Measurements from ENCODE around the gene ATG14. TPM values are rescaled to one million over a fixed set of nuclear protein-coding genes. Genes with fewer than 3 reads are reported as not detected.
"Not testable (repeated sequence)": the region's sequence is repeated elsewhere in the genome, so short reads cannot be mapped to it uniquely, and the experiment has no call there.

ATG14 gene
- total and polyA plus RNA-seq, 2 of the 8 experiments (the other 6 are each of a cell fraction or from before 2014, with no cell fraction given): 4.9 to 10.8 TPM

DNA sequence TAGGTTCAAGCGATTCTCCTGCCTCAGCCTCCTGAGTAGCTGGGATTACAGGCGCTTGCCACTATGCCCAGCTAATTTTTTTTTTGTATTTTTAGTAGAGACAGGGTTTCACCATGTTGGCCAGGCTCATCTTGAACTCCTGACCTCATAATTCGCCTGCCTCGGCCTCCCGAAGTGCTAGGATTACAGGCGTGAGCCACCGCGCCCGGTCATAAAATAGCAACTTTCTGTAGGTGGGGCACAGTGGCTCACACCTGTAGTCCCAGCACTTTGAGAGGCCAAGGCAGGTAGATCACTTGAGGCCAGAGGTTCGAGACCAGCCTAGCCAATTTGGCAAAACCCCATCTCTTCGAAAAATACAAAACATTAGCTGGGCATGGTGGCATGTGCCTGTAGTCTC lies 10.7 kb upstream of the ATG14 start:
- not testable (repeated sequence) for H2BK15ac ChIP-seq (ENCODE audit: low read length); H3K9me3 ChIP-seq (ENCODE audit: insufficient read depth in 2 of 2, low read depth in 1 of 2, low read length in 1 of 2); H3K9ac ChIP-seq (replicated peaks in 1 of 4; ENCODE audit: extremely low read depth in 1 of 4, low read depth in 3 of 4, low read length in 3 of 4); H2AK5ac ChIP-seq (ENCODE audit: low read depth, low read length); H4K5ac ChIP-seq (ENCODE audit: insufficient read length, low read depth, low read length); H3K36me3 ChIP-seq (ENCODE audit: control insufficient read depth in 2 of 4, insufficient read depth in 4 of 4, low read length in 3 of 4); H3K18ac ChIP-seq (ENCODE audit: extremely low read depth, low read length); H2AFZ ChIP-seq (ENCODE audit: low read length); H2BK20ac ChIP-seq (ENCODE audit: low read length); FAIRE-seq; H3K79me2 ChIP-seq (ENCODE audit: control insufficient read depth in 1 of 2, insufficient read depth in 2 of 2, low read length in 2 of 2); H2BK12ac ChIP-seq (ENCODE audit: low read depth, low read length); H3K56ac ChIP-seq (replicated peaks; ENCODE audit: insufficient read length, low read depth, low read length); H3K14ac ChIP-seq (ENCODE audit: insufficient read length); H4K20me1 ChIP-seq (replicated peaks in 1 of 2; ENCODE audit: control insufficient read depth in 1 of 2, insufficient read depth in 2 of 2, low read length in 2 of 2); H4K8ac ChIP-seq (ENCODE audit: extremely low read depth, insufficient read depth, low read length); DNase-seq (ENCODE audit: low read depth in 1 of 2, low spot score in 2 of 2); H3K23me2 ChIP-seq (ENCODE audit: low read depth, low read length); H3K4me3 ChIP-seq (ENCODE audit: extremely low read depth in 1 of 4, insufficient read depth in 2 of 4, low read depth in 3 of 4, low read length in 4 of 4); H3K4me2 ChIP-seq (ENCODE audit: insufficient read depth in 1 of 2, low read depth in 2 of 2, low read length in 2 of 2); H3K79me1 ChIP-seq (ENCODE audit: low read depth, low read length); H2BK120ac ChIP-seq (replicated peaks; ENCODE audit: low read depth, low read length); H3K23ac ChIP-seq (ENCODE audit: insufficient read length); H3K4ac ChIP-seq (replicated peaks; ENCODE audit: insufficient read length, low read depth, low read length); H3K4me1 ChIP-seq (replicated peaks in 1 of 4; ENCODE audit: control insufficient read depth in 3 of 4, insufficient read depth in 4 of 4, low read length in 3 of 4); H4K91ac ChIP-seq (replicated peaks; ENCODE audit: insufficient read length, low read length); H3K27ac ChIP-seq (ENCODE audit: low read depth, low read length); H2BK5ac ChIP-seq (ENCODE audit: low read depth, low read length); H3K27me3 ChIP-seq (replicated peaks in 1 of 4; ENCODE audit: control insufficient read depth in 3 of 4, extremely low read depth in 1 of 4, insufficient read depth in 3 of 4, low read length in 3 of 4)
- POLR2A ChIA-PET (ENCODE audit: partially characterized antibody): interaction anchor here (1.4 kb wide), 1 partner anchor 9 kb away, joined by 3 read pairs; no protein-coding TSS in a partner anchor
- 91% methylated on average over 11 of the region's 11 CpGs; no CpG with 5 or more reads in 1 of the 2 experiments for WGBS, 2 experiments (ENCODE audit: extremely low coverage in 1 of 2, insufficient coverage in 1 of 2, insufficient read length in 1 of 2, insufficient replicate concordance in 2 of 2, low coverage in 1 of 2, low lambda C conversion rate in 2 of 2, missing lambda C conversion rate in 1 of 2)
- CTCF ChIA-PET (ENCODE audit: partially characterized antibody): interaction anchor here (0.8 to 2.3 kb wide), 3 partner anchors 9 to 18 kb away, joined by 4 to 10 read pairs (median 6); partner anchors contain the start of gene TBPL2

All from H1 (cell line).